Vagina (tissue), 2 donors: ENCODE measurements around the gene LATS1.

Experiments used
- POLR2A ChIP-seq, 2 donors: fragments of 450-650 bp; IDR thresholded peaks; one replicate each; pipeline ENCODE4 v1.6.1; 2017; ENCODE audit warnings: antibody characterized with exemption in 2 of 2, mild to moderate bottlenecking in 2 of 2, moderate library complexity in 2 of 2
- POLR2AphosphoS5 ChIP-seq, 2 donors: sonication (generic); formaldehyde crosslinking; IDR thresholded peaks; one replicate each; pipeline ENCODE4 v1.9.0; 2017; ENCODE audit warnings: antibody characterized with exemption in 2 of 2, mild to moderate bottlenecking in 2 of 2, low read depth in 1 of 2; ENCODE audit not compliant: insufficient read depth in 1 of 2
- TF ChIP-seq, protein P1 (sequence below), 3 experiments: fragments of 450-650 bp in 2 of 3; fragments of 200-600 bp in 1 of 3; sonication (generic) in 1 of 3; IDR thresholded peaks; one replicate each; pipeline ENCODE4 v1.5.1; 2017 to 2019; ENCODE audit warnings: antibody characterized with exemption in 3 of 3, mild to moderate bottlenecking in 2 of 3, moderate library complexity in 2 of 3

DNA sequence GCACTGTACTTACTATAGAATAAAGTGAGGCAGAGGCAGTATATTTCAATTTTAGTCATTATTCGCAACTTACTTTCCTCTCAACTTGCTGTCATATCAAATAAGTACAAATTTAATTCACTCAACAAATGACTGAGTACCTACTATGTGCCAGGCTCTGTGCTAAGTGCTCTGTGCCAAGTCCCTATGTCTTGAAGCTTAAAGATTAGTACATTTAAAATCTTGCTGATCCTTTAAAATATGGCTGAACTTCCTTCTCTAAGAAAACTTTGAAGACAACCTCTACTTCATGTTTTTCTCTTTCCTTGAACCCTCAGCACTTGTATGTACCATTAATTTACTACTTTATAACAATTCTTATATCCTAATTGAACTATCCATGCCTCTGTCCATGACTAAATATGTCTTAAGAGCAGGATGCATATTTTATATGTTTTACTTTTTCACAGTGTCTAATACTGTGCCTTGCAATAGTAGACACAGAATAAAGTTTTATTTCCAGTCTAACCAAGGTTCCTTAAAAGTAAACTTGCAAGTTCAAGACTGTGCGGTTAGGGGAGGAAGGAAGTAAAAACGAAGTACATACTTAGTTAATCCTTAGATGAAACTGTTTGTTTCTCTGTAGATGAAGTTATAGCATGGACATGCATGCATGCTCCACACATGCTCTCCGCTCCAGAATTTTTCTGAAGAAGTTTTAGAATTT is 10.0 kb upstream of the LATS1 start:
- TF ChIP-seq, protein P1, sequence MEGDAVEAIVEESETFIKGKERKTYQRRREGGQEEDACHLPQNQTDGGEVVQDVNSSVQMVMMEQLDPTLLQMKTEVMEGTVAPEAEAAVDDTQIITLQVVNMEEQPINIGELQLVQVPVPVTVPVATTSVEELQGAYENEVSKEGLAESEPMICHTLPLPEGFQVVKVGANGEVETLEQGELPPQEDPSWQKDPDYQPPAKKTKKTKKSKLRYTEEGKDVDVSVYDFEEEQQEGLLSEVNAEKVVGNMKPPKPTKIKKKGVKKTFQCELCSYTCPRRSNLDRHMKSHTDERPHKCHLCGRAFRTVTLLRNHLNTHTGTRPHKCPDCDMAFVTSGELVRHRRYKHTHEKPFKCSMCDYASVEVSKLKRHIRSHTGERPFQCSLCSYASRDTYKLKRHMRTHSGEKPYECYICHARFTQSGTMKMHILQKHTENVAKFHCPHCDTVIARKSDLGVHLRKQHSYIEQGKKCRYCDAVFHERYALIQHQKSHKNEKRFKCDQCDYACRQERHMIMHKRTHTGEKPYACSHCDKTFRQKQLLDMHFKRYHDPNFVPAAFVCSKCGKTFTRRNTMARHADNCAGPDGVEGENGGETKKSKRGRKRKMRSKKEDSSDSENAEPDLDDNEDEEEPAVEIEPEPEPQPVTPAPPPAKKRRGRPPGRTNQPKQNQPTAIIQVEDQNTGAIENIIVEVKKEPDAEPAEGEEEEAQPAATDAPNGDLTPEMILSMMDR (IDR thresholded peaks at IDR 0.05): no peak
- TF ChIP-seq POLR2A (IDR thresholded peaks at IDR 0.05): no peak
- no peak for TF ChIP-seq POLR2AphosphoS5 (IDR thresholded peaks at IDR 0.05; ENCODE audit: insufficient read depth in 1 of 2, low read depth in 1 of 2)
